GM12865 (cell line): ENCODE data around the gene MRTFA.

ENCODE experiments used
- DNase-seq: peaks from one replicate; pipeline ENCODE4 v3.0.0; 2010; ENCODE audit warnings: low read depth
- H3K4me3 ChIP-seq: 2 replicates; pipeline ENCODE4 v1.5.1; 2011; ENCODE audit warnings: mild to moderate bottlenecking, low read depth, low read length, control low read depth
- TF ChIP-seq, protein P1 (sequence below): IDR thresholded peaks from 2 replicates; pipeline ENCODE4 v1.5.1; 2011; ENCODE audit warnings: low read length, control low read depth, low read depth, inconsistent platforms; ENCODE audit not compliant: insufficient read depth; ENCODE audit errors: missing control alignments

Gene MRTFA

DNA sequence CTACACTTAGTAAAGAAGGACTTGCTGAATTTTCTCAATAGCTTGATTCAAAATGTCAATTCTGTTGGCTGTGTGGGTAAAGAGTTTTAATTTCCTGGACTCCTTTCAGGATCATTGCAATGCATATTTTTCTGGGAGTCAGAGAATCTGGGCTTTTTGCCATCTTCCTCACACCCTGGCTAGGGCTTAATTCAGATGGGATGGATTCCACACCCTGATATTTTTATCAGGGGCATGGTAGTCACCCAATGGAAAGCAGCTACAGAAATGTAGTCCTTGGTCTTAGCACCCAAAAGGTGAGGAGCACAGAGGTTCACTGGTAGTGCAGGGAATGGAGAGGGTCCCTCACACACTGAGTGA lies 186.9 kb downstream of the MRTFA start:
- DNase-seq = no peak
- H3K4me3 ChIP-seq = no peak overlapping the region
- TF ChIP-seq, protein P1, sequence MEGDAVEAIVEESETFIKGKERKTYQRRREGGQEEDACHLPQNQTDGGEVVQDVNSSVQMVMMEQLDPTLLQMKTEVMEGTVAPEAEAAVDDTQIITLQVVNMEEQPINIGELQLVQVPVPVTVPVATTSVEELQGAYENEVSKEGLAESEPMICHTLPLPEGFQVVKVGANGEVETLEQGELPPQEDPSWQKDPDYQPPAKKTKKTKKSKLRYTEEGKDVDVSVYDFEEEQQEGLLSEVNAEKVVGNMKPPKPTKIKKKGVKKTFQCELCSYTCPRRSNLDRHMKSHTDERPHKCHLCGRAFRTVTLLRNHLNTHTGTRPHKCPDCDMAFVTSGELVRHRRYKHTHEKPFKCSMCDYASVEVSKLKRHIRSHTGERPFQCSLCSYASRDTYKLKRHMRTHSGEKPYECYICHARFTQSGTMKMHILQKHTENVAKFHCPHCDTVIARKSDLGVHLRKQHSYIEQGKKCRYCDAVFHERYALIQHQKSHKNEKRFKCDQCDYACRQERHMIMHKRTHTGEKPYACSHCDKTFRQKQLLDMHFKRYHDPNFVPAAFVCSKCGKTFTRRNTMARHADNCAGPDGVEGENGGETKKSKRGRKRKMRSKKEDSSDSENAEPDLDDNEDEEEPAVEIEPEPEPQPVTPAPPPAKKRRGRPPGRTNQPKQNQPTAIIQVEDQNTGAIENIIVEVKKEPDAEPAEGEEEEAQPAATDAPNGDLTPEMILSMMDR = no peak

DNA sequence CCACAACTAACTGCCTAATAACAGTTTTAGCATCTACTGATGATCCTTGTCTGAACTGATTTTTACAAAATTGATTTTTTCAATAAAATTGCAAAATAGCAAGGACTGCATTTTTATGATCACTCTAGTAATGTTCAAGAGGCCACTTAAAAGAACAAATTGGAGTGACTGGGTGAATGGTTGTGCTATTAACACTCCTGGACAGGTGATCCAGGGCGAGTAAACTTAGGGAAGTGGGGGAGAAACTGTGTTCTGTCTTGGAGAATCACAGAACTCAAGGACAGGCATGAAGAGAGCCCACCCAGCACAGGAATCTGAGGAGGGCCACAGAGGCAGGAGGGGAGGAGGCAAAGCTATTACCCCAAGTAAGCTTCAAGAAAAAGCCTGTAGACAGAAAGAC lies 190.3 kb downstream of the MRTFA start:
- H3K4me3 ChIP-seq = no peak overlapping the region
- TF ChIP-seq, protein P1 = no peak
- DNase-seq = no peak

- DNase-seq = no peak
- H3K4me3 ChIP-seq = no peak overlapping the region
- TF ChIP-seq, protein P1 = no peak
Observed at GRCh38 chr22:40444178-40444831, 192.2 kb downstream of the MRTFA start.

DNA sequence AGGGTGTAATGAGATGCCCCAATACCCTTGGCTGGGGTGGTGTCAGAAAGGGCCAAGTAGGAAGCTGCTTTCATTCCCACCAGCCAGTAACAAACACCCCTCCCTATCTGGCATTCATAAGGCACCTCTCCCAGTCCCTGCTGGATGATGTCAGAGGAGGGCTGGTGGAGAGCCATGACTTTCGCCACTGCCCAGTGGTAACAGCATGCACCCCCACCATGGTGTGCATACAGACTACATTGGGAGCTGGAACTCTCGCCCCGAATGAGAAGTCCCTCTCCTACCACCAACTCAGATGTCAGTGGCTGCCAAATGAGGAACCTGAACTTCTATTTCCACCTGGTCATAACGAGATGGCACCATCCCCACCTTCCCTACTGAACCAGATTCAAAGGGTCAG lies 192.8 kb downstream of the MRTFA start:
- H3K4me3 ChIP-seq = no peak overlapping the region
- DNase-seq = no peak
- TF ChIP-seq, protein P1 = no peak

GRCh38 chr22:40441761-40442390 lies 194.6 kb downstream of the MRTFA start:
- TF ChIP-seq, protein P1 = no peak
- no peak overlapping the region for H3K4me3 ChIP-seq
- no peak for DNase-seq

GRCh38 chr22:40436505-40437431 lies 199.8 kb downstream of the MRTFA start:
- peak overlapping the region; percentile 46 for H3K4me3 ChIP-seq
- TF ChIP-seq, protein P1 = peak; percentile 50
- peak; percentile 93 for DNase-seq
